Spleen (tissue), 11 donors: ENCODE results near the gene SLC30A3. TPM values are rescaled to one million over a fixed set of nuclear protein-coding genes. Genes with fewer than 3 reads are reported as not detected.

Source experiments
- DNase-seq: peaks from one replicate; pipeline ENCODE4 v3.0.0-alpha.2; 2020
- H3K27ac ChIP-seq, 8 donors: fragments of 200-600 bp; sonication (generic) in 7 of 8; 1 replicate in 4 of 8; 2 replicates in 4 of 8; pipeline versions ENCODE4 v1.5.0 to v1.8.0; 2016 to 2021; ENCODE audit warnings: inconsistent platforms in 4 of 8, mild to moderate bottlenecking in 4 of 8, moderate library complexity in 1 of 8
- H3K27me3 ChIP-seq, 7 donors: fragments of 200-600 bp; sonication (generic) in 6 of 7; replicated peaks in 1 of 7; 1 replicate in 4 of 7; 2 replicates in 3 of 7; pipeline versions ENCODE4 v1.5.0 to v1.8.0; 2016 to 2021; ENCODE audit warnings: inconsistent platforms in 3 of 7, mild to moderate bottlenecking in 1 of 7
- H3K36me3 ChIP-seq, 6 donors: fragments of 200-600 bp; sonication (generic) in 5 of 6; 1 replicate in 4 of 6; 2 replicates in 2 of 6; pipeline versions ENCODE4 v1.5.0 to v1.8.0; 2016 to 2021; ENCODE audit warnings: inconsistent platforms in 2 of 6
- H3K4me1 ChIP-seq, 6 donors: fragments of 200-600 bp; sonication (generic) in 5 of 6; 1 replicate in 3 of 6; 2 replicates in 3 of 6; pipeline versions ENCODE4 v1.5.0 to v1.8.0; 2016 to 2021; ENCODE audit warnings: inconsistent platforms in 3 of 6
- H3K4me3 ChIP-seq, 8 donors: fragments of 200-600 bp; sonication (generic) in 7 of 8; 1 replicate in 4 of 8; 2 replicates in 4 of 8; pipeline versions ENCODE4 v1.5.0 to v1.8.0; 2016 to 2021; ENCODE audit warnings: inconsistent platforms in 4 of 8, mild to moderate bottlenecking in 4 of 8, moderate library complexity in 2 of 8
- H3K9me3 ChIP-seq, 8 donors: fragments of 200-600 bp; sonication (generic) in 7 of 8; 1 replicate in 4 of 8; 2 replicates in 4 of 8; pipeline versions ENCODE4 v1.5.0 to v1.8.0; 2016 to 2021; ENCODE audit warnings: inconsistent platforms in 4 of 8
- CTCF ChIP-seq, 11 experiments: fragments of 200-600 bp in 7 of 11; fragments of 450-650 bp in 4 of 11; sonication (generic) in 4 of 11; IDR thresholded peaks in 8 of 11; conservative IDR thresholded peaks in 3 of 11; 1 replicate in 7 of 11; 2 replicates in 4 of 11; pipeline versions ENCODE4 v1.4.0 to v1.8.0; 2016 to 2021; ENCODE audit warnings: antibody characterized with exemption in 11 of 11, inconsistent platforms in 4 of 11, mild to moderate bottlenecking in 1 of 11
- POLR2A ChIP-seq, 3 donors: fragments of 450-650 bp; IDR thresholded peaks; one replicate each; pipeline ENCODE4 v1.5.1; 2017; ENCODE audit warnings: antibody characterized with exemption in 3 of 3, mild to moderate bottlenecking in 1 of 3
- POLR2AphosphoS5 ChIP-seq, 3 donors: sonication (generic); formaldehyde crosslinking; IDR thresholded peaks; one replicate each; pipeline ENCODE4 v1.5.1; 2017; ENCODE audit warnings: antibody characterized with exemption in 3 of 3
- WGBS, 5 donors: extraction: QIAGEN DNeasy Blood & Tissue Kit in 3 of 5; methylation state at CpG; one replicate each; pipeline versions ENCODE4 v1.1.5 to v1.1.7; 2013 to 2018; 5-methylcytosine and 5-hydroxymethylcytosine counted together
- intact Hi-C: fragments of 100-400 bp; cut with DNase I; formaldehyde crosslinking; loops from one replicate; pipeline ENCODE4 v1.15.0; 2023; ENCODE audit warnings: low total_unique reads
- polyA plus RNA-seq, 3 donors: library from polyadenylated mRNA; stranded (reverse); fragments of 200-250 nt; gene quantifications; one replicate each; pipeline ENCODE4 v1.2.1, GENCODE V29; 2013
- total RNA-seq, 7 donors: library from RNA; depleted of rRNA in 3 of 7; stranded (reverse); fragments of >200 nt in 3 of 7; fragmentation: NEBNext Ultra II Directional in 4 of 7; extraction: Animal tissue kit (Norgen Biotek cat#: 25700) in 4 of 7; gene quantifications; one replicate each; pipeline versions ENCODE4 v1.1.0 to v1.2.1, GENCODE V29; 2016 to 2021
- donor health status: healthy with polysubstance abuse.
- donor health status: DM: no; HTN: no; CAD: no; lungs with moderate emphysema.
- donor health status: DM: no; HTN: no; CAD: no.
- donor health status: Bipolar disorder and iron deficiency.
- donor health status: healthy.
- donor health status: DM: no; HTN: no; CAD: no.
- donor health status: DM: yes; HTN: yes; CAD: no.

The SLC30A3 gene
- total and polyA plus RNA-seq, 10 donors: 0.05 to 0.34 (median 0.16) TPM; not detected in 5

GRCh38 chr2:27203741-27204140 lies 59.1 kb downstream of the SLC30A3 start:
- no peak overlapping the region for H3K27ac ChIP-seq
- H3K4me1 ChIP-seq: no peaks in the 10 kb centered on the region
- H3K4me3 ChIP-seq: no peak overlapping the region
- TF ChIP-seq POLR2A (IDR thresholded peaks at IDR 0.05) (no peak), POLR2AphosphoS5 (IDR thresholded peaks at IDR 0.05) (no peak), CTCF (IDR thresholded peaks at IDR 0.05 in 8 of 11, conservative IDR thresholded peaks at IDR 0.05 in 3 of 11) (no peak)
- intact Hi-C loops: no loop called here
- H3K27me3 ChIP-seq: no peaks in the 10 kb centered on the region
- WGBS, 5 donors: 92 to 100% (median 95%) methylated on average over 7 to 9 of the region's 9 CpGs
- no peak for DNase-seq
- no peaks in the 10 kb centered on the region for H3K9me3 ChIP-seq
- H3K36me3 ChIP-seq: peaks cover 0 to 99% (median 84%) of the 10 kb centered on the region in 6 donors

Other genes with a start within 250 kb of the SLC30A3 start
- 10 to 100 TPM; 56.1 to 93.1 (median 73.0) TPM for gene TMEM214, start 230.1 kb downstream of the SLC30A3 start, total RNA-seq
- 10 to 100 TPM; 22.3 to 48.9 (median 26.8) TPM for gene TMEM214, start 230.1 kb downstream of the SLC30A3 start, polyA plus RNA-seq
- gene AGBL5, start 211.4 kb downstream of the SLC30A3 start, total RNA-seq: 10 to 100 TPM; 11.6 to 18.6 (median 14.9) TPM
- 10 to 100 TPM in 1 of 3 donors, 1 to 10 TPM in 2; 7.1 to 10.5 (median 8.0) TPM for gene AGBL5, start 211.4 kb downstream of the SLC30A3 start, polyA plus RNA-seq
- gene OST4, start 191.4 kb downstream of the SLC30A3 start, total RNA-seq: 100 to 1,000 TPM; 197 to 292 (median 235) TPM
- 100 to 1,000 TPM; 418 to 556 (median 523) TPM for gene OST4, start 191.4 kb downstream of the SLC30A3 start, polyA plus RNA-seq
- gene EMILIN1, start 184.4 kb downstream of the SLC30A3 start, total RNA-seq: 100 to 1,000 TPM in 6 of 7 donors, 10 to 100 TPM in 1; 62.5 to 152 (median 112) TPM
- gene EMILIN1, start 184.4 kb downstream of the SLC30A3 start, polyA plus RNA-seq: 10 to 100 TPM; 18.3 to 71.4 (median 40.7) TPM
- gene KHK, start 176.3 kb downstream of the SLC30A3 start, total RNA-seq: 1 to 10 TPM; 3.3 to 8.3 (median 3.6) TPM
- 1 to 10 TPM; 3.3 to 6.4 (median 4.4) TPM for gene KHK, start 176.3 kb downstream of the SLC30A3 start, polyA plus RNA-seq
- gene CGREF1, start 143.9 kb downstream of the SLC30A3 start, total RNA-seq: under 1 TPM in 4 of 7 donors, not detected in 3; 0.27 to 0.82 (median 0.47) TPM
- under 1 TPM; 0.17 to 0.61 (median 0.42) TPM for gene CGREF1, start 143.9 kb downstream of the SLC30A3 start, polyA plus RNA-seq
- 1 to 10 TPM in 1 of 7 donors, under 1 TPM in 5, not detected in 1; 0.38 to 1.6 (median 0.58) TPM for gene ABHD1, start 139.2 kb downstream of the SLC30A3 start, total RNA-seq
- gene ABHD1, start 139.2 kb downstream of the SLC30A3 start, polyA plus RNA-seq: under 1 TPM; 0.42 to 0.80 (median 0.71) TPM
- gene PREB, start 128.4 kb downstream of the SLC30A3 start, total RNA-seq: 10 to 100 TPM; 43.9 to 75.0 (median 50.2) TPM
- gene PREB, start 128.4 kb downstream of the SLC30A3 start, polyA plus RNA-seq: 10 to 100 TPM; 42.8 to 56.0 (median 44.3) TPM
- not detected for gene PRR30, start 123.6 kb downstream of the SLC30A3 start, total RNA-seq
- not detected for gene PRR30, start 123.6 kb downstream of the SLC30A3 start, polyA plus RNA-seq
- 10 to 100 TPM in 1 of 7 donors, 1 to 10 TPM in 6; 1.8 to 14.8 (median 3.2) TPM for gene TCF23, start 114.0 kb downstream of the SLC30A3 start, total RNA-seq
- gene TCF23, start 114.0 kb downstream of the SLC30A3 start, polyA plus RNA-seq: under 1 TPM; 0.27 to 0.93 (median 0.30) TPM
- 100 to 1,000 TPM in 3 of 7 donors, 10 to 100 TPM in 4; 59.2 to 300 (median 92.8) TPM for gene ATRAID, start 51.0 kb downstream of the SLC30A3 start, total RNA-seq
- gene ATRAID, start 51.0 kb downstream of the SLC30A3 start, polyA plus RNA-seq: 100 to 1,000 TPM in 2 of 3 donors, 10 to 100 TPM in 1; 85.1 to 131 (median 116) TPM
- gene SLC5A6, start 50.8 kb downstream of the SLC30A3 start, total RNA-seq: 10 to 100 TPM; 19.4 to 33.3 (median 23.2) TPM
- gene SLC5A6, start 50.8 kb downstream of the SLC30A3 start, polyA plus RNA-seq: 10 to 100 TPM; 11.9 to 15.4 (median 15.3) TPM
- 10 to 100 TPM; 20.9 to 38.8 (median 30.3) TPM for gene CAD, start 45.7 kb downstream of the SLC30A3 start, total RNA-seq
- gene CAD, start 45.7 kb downstream of the SLC30A3 start, polyA plus RNA-seq: 10 to 100 TPM; 10.9 to 18.3 (median 14.2) TPM
- gene DNAJC5G, start 12.4 kb upstream of the SLC30A3 start, total RNA-seq: not detected
- not detected for gene DNAJC5G, start 12.4 kb upstream of the SLC30A3 start, polyA plus RNA-seq
- gene TRIM54, start 19.4 kb upstream of the SLC30A3 start, total RNA-seq: 1 to 10 TPM in 1 of 7 donors, under 1 TPM in 5, not detected in 1; 0.23 to 3.1 (median 0.48) TPM
- under 1 TPM; 0.22 to 0.77 (median 0.49) TPM for gene TRIM54, start 19.4 kb upstream of the SLC30A3 start, polyA plus RNA-seq
- gene UCN, start 45.4 kb upstream of the SLC30A3 start, total RNA-seq: 1 to 10 TPM; 1.9 to 3.9 (median 2.4) TPM
- gene UCN, start 45.4 kb upstream of the SLC30A3 start, polyA plus RNA-seq: 1 to 10 TPM; 2.5 to 4.4 (median 3.4) TPM
- gene MPV17, start 60.0 kb upstream of the SLC30A3 start, total RNA-seq: 100 to 1,000 TPM in 1 of 7 donors, 10 to 100 TPM in 6; 58.0 to 101 (median 73.9) TPM
- 10 to 100 TPM; 78.8 to 83.1 (median 81.7) TPM for gene MPV17, start 60.0 kb upstream of the SLC30A3 start, polyA plus RNA-seq
- gene GTF3C2, start 93.7 kb upstream of the SLC30A3 start, total RNA-seq: 10 to 100 TPM; 56.8 to 73.8 (median 61.9) TPM
- 10 to 100 TPM; 27.5 to 39.1 (median 37.1) TPM for gene GTF3C2, start 93.7 kb upstream of the SLC30A3 start, polyA plus RNA-seq
- 10 to 100 TPM; 26.5 to 33.9 (median 30.3) TPM for gene EIF2B4, start 107.3 kb upstream of the SLC30A3 start, total RNA-seq
- 10 to 100 TPM; 33.4 to 58.1 (median 48.5) TPM for gene EIF2B4, start 107.3 kb upstream of the SLC30A3 start, polyA plus RNA-seq
- 100 to 1,000 TPM; 102 to 140 (median 118) TPM for gene SNX17, start 107.6 kb upstream of the SLC30A3 start, total RNA-seq
- 100 to 1,000 TPM in 1 of 3 donors, 10 to 100 TPM in 2; 84.9 to 128 (median 86.5) TPM for gene SNX17, start 107.6 kb upstream of the SLC30A3 start, polyA plus RNA-seq
- 10 to 100 TPM; 13.6 to 20.2 (median 17.7) TPM for gene ZNF513, start 117.7 kb upstream of the SLC30A3 start, total RNA-seq
- gene ZNF513, start 117.7 kb upstream of the SLC30A3 start, polyA plus RNA-seq: 10 to 100 TPM; 14.2 to 29.0 (median 26.7) TPM
- 10 to 100 TPM; 44.9 to 59.3 (median 49.9) TPM for gene PPM1G, start 146.5 kb upstream of the SLC30A3 start, total RNA-seq
- gene PPM1G, start 146.5 kb upstream of the SLC30A3 start, polyA plus RNA-seq: 10 to 100 TPM; 36.0 to 51.2 (median 45.0) TPM
- gene NRBP1, start 165.6 kb upstream of the SLC30A3 start, total RNA-seq: 10 to 100 TPM; 57.8 to 82.0 (median 68.2) TPM
- 10 to 100 TPM; 41.8 to 52.9 (median 42.5) TPM for gene NRBP1, start 165.6 kb upstream of the SLC30A3 start, polyA plus RNA-seq
- 1 to 10 TPM in 6 of 7 donors, not detected in 1; 2.2 to 5.4 (median 3.3) TPM for gene KRTCAP3, start 179.3 kb upstream of the SLC30A3 start, total RNA-seq
- gene KRTCAP3, start 179.3 kb upstream of the SLC30A3 start, polyA plus RNA-seq: 1 to 10 TPM; 2.5 to 5.7 (median 4.5) TPM
- 10 to 100 TPM; 25.1 to 44.3 (median 34.5) TPM for gene IFT172, start 226.7 kb upstream of the SLC30A3 start, total RNA-seq
- 10 to 100 TPM; 14.4 to 48.4 (median 36.1) TPM for gene IFT172, start 226.7 kb upstream of the SLC30A3 start, polyA plus RNA-seq
- 10 to 100 TPM in 2 of 7 donors, 1 to 10 TPM in 5; 2.6 to 10.9 (median 8.1) TPM for gene FNDC4, start 232.2 kb upstream of the SLC30A3 start, total RNA-seq
- gene FNDC4, start 232.2 kb upstream of the SLC30A3 start, polyA plus RNA-seq: 1 to 10 TPM; 3.3 to 7.9 (median 4.2) TPM
- 1 to 10 TPM in 6 of 7 donors, under 1 TPM in 1; 0.33 to 6.7 (median 3.3) TPM for gene GCKR, start 233.8 kb upstream of the SLC30A3 start, total RNA-seq
- gene GCKR, start 233.8 kb upstream of the SLC30A3 start, polyA plus RNA-seq: 1 to 10 TPM in 2 of 3 donors, under 1 TPM in 1; 0.59 to 3.4 (median 3.3) TPM